H7 (cell line): ENCODE data around the gene CNTN4. TPM values are rescaled to one million over a fixed set of nuclear protein-coding genes. Genes with fewer than 3 reads are reported as not detected.
"Not testable (repeated sequence)": the region's sequence is repeated elsewhere in the genome, so short reads cannot be mapped to it uniquely, and the experiment has no call there.

Experiments
- DNase-seq: peaks from one replicate; pipeline ENCODE4 v3.0.0; 2012
- H3K27me3 ChIP-seq: 2 replicates; pipeline ENCODE4 v1.6.0; 2011; ENCODE audit warnings: mild to moderate bottlenecking, low read length; ENCODE audit not compliant: control insufficient read depth, insufficient read depth
- H3K36me3 ChIP-seq: replicated peaks from 2 replicates; pipeline ENCODE4 v1.5.1; 2011; ENCODE audit warnings: low read length; ENCODE audit not compliant: control insufficient read depth, insufficient read depth
- H3K4me3 ChIP-seq: 2 replicates; pipeline ENCODE4 v1.5.1; 2011; ENCODE audit warnings: low read depth, mild to moderate bottlenecking, control low read depth, low read length, moderate library complexity; ENCODE audit not compliant: insufficient read depth
- total RNA-seq: library from RNA; depleted of rRNA; stranded (reverse); fragments of >200 nt; shearing (Covaris generic); gene quantifications from 2 replicates; pipeline ENCODE4 v1.2.3, GENCODE V29; 2014; rRNA removed

The CNTN4 gene
- 1.00 and 2.3 TPM in 2 replicates for total RNA-seq

GRCh38 chr3:2098398-2099027 lies at the start of gene CNTN4:
CNTN4 (plus strand) TSS chr3:2098866.
- no peaks in the 10 kb centered on the region for H3K36me3 ChIP-seq
- H3K4me3 ChIP-seq = peak within 1 kb of the TSS; percentile 62
- H3K27me3 ChIP-seq = peaks cover 68% of the 10 kb centered on the region
- DNase-seq = peak; percentile 97

- no peak for DNase-seq
- no peak overlapping the region for H3K4me3 ChIP-seq
These were observed 37.3 kb upstream of the CNTN4 start for GRCh38 chr3:2061360-2061759.

GRCh38 chr3:2071531-2071930 lies 27.1 kb upstream of the CNTN4 start:
- Histone ChIP-seq H3K36me3 (no peaks in the 10 kb centered on the region), H3K27me3 (no peaks in the 10 kb centered on the region), H3K4me3 (no peak overlapping the region)
- no peak for DNase-seq

More at GRCh38 chr3:2061360-2061759, 37.3 kb upstream of the CNTN4 start:
- H3K27me3 ChIP-seq = no peaks in the 10 kb centered on the region
- H3K36me3 ChIP-seq = no peaks in the 10 kb centered on the region

GRCh38 chr3:2078821-2079220 lies 19.8 kb upstream of the CNTN4 start:
- no peaks in the 10 kb centered on the region for H3K27me3 ChIP-seq
- no peak for DNase-seq
- no peak overlapping the region for H3K4me3 ChIP-seq
- H3K36me3 ChIP-seq = no peaks in the 10 kb centered on the region

GRCh38 chr3:2082871-2083480 lies 15.7 kb upstream of the CNTN4 start:
- H3K27me3 ChIP-seq = no peaks in the 10 kb centered on the region
- H3K4me3 ChIP-seq = no peak overlapping the region
- H3K36me3 ChIP-seq = no peaks in the 10 kb centered on the region
- no peak for DNase-seq

DNA sequence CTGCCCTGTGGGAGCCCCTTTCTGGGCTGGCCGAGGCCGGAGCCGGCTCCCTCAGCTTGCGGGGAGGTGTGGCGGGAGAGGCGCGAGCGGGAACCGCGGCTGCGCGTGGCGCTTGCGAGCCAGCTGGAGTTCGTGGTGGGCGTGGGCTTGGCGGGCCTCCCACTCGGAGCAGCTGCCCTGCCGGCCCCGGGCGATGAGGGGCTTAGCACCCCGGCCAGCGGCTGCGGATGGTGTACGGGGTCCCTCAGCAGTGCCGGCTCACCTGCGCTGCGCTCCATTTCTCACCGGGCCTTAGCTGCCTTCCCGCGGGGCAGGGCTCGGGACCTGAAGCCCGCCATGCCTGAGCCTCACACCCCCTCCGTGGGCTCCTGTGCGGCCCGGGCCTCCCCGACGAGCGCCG lies 15.1 kb upstream of the CNTN4 start:
- H3K4me3 ChIP-seq, DNase-seq: not testable (repeated sequence)

DNA sequence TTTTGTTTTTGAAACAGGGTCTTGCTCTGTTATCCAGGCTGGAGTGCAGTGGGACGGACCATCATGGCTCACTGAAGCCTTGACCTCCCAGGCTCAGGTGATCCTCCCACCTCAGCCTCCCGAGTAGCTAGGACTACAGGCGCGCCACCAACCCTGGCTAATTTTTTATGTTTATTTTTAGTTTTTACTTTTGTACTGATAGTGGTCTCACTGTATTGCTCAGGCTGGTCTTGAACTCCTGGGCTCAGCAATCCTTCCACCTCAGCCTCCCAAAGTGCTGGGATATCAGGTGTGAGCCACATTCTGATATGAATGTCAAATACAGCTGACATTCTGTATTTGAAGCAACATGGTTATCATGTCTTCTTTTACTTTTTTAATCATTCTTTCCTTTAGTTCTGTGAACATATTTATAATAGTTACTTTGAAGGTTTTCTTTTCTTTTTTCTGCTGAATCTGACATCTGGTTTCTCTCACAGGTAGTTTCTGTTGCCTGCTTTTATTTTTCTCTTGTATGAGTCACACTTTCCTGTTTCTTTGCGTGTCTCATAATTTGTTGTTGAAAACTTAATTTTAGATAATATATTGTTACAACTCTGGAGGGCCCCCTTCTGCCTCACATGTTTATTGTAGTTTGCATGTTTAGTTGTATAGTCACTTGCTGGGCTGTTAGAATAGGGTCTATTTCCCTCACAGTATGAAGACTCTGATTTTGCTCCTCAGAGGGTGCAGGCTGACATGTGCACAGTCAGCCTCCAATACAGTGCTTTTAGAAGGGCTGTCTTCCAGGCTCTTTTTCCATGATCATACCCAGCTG lies 8.4 kb upstream of the CNTN4 start:
- no peak for DNase-seq
- no peaks in the 10 kb centered on the region for H3K36me3 ChIP-seq
- no peak overlapping the region for H3K4me3 ChIP-seq
- peaks cover 2% of the 10 kb centered on the region; the same call in 1 of the 2 replicates for H3K27me3 ChIP-seq

More for the DNA sequence above, 15.1 kb upstream of the CNTN4 start:
- H3K27me3 ChIP-seq, H3K36me3 ChIP-seq: not testable (repeated sequence)

- DNase-seq = no peak
- Histone ChIP-seq H3K27me3 (peaks cover 25% of the 10 kb centered on the region), H3K4me3 (no peak overlapping the region), H3K36me3 (no peaks in the 10 kb centered on the region)
These were observed 5.9 kb upstream of the CNTN4 start for GRCh38 chr3:2092758-2093157.

GRCh38 chr3:2094941-2095340 lies 3.7 kb upstream of the CNTN4 start:
- H3K36me3 ChIP-seq = no peaks in the 10 kb centered on the region
- no peak for DNase-seq
- H3K4me3 ChIP-seq = no peak overlapping the region
- peaks cover 43% of the 10 kb centered on the region for H3K27me3 ChIP-seq

DNA sequence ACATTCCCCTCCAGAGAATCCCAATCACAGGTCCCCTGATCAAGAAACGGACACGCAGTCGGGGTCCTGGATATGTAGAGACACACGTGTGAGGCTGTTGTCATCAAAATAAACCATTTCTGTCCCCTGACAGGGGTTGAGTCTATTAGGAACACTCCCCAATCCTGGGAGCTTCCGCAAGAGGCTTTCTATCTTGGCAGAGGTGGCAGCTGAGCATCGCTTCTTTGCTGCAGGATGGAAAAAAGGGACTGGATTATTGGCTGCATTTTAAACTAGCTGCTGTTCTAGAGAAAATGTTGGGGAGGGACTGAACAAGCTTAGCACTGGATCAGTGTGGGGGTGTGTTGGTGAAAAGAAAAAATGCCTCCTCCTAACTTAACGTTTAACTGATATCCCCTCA lies 2.5 kb upstream of the CNTN4 start:
- peak; percentile 16 for DNase-seq
- no peaks in the 10 kb centered on the region for H3K36me3 ChIP-seq
- peaks cover 55% of the 10 kb centered on the region for H3K27me3 ChIP-seq
- no peak overlapping the region for H3K4me3 ChIP-seq

DNA sequence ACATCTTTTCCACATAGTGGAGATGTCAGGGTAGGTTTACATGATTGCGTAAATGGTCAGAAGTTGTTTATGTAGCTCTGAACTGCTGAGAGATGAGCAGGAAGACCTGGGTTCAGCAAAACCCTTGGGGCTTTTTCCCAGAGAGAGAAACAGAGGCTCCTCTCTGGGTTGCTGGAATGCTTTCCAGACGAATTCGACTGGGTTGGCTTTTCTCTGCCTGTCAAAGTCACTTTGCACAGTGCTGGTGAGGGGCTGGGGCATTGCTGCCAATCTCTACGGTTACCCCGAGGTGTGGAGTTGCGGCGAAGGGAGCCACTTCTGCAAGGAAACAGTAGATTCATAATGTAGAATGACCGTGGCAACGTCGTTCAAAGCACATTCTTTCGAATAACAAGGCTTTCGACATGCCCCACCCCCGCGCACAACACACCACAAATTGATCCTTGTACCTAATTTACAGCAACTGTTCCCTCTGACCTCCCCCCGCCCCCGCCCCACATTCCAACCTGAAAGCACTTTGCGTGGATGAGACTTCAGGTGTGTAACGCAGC lies 950 bp upstream of the CNTN4 start:
- peaks cover 68% of the 10 kb centered on the region for H3K27me3 ChIP-seq
- H3K4me3 ChIP-seq = peak overlapping the region; percentile 62
- DNase-seq = peak; percentile 22
- no peaks in the 10 kb centered on the region for H3K36me3 ChIP-seq

GRCh38 chr3:2099028-2099671 lies 484 bp downstream of the CNTN4 start:
- DNase-seq = peak; percentile 73
- H3K36me3 ChIP-seq = no peaks in the 10 kb centered on the region
- H3K27me3 ChIP-seq = peaks cover 68% of the 10 kb centered on the region
- peak overlapping the region; percentile 62 for H3K4me3 ChIP-seq

- no peaks in the 10 kb centered on the region for H3K36me3 ChIP-seq
- H3K4me3 ChIP-seq = peak overlapping the region; percentile 62
- peak; percentile 44 for DNase-seq
- H3K27me3 ChIP-seq = peaks cover 66% of the 10 kb centered on the region
These were observed 1.1 kb downstream of the CNTN4 start for GRCh38 chr3:2099779-2100191.

DNA sequence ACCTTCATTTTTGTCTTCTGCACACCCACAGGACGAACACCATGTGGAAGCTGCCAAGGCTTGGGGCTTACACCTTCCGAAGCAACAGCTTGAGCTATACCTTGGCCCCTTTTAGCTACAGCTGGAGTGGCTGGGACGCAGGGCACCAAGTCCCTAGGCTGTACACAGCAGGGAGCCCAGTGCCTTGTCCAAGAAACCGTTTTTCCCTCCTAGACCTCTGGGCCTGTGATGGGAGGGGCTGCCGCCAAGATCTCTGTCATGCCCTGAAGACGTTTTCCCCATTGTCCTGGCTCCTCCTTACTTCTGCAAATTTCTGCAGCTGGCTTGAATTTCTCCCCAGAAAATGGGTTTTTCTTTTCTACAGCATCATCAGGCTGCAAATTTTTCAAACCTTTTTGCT lies 7.8 kb downstream of the CNTN4 start:
- DNase-seq = no peak
- no peak overlapping the region for H3K4me3 ChIP-seq
- H3K27me3 ChIP-seq = peaks cover 10% of the 10 kb centered on the region
- H3K36me3 ChIP-seq = no peaks in the 10 kb centered on the region
